GM10266 (cell line): ENCODE data around the gene IDUA.

Experiments used
- DNase-seq: peaks from one replicate; pipeline ENCODE4 v3.0.0; 2012; ENCODE audit errors: extremely low spot score
- TF ChIP-seq, protein P1 (sequence below): IDR thresholded peaks from 2 replicates; pipeline ENCODE4 v1.5.1; 2012; ENCODE audit warnings: mild to moderate bottlenecking, low read depth; ENCODE audit not compliant: control insufficient read depth, insufficient read depth; ENCODE audit errors: missing control alignments

The IDUA gene

DNA sequence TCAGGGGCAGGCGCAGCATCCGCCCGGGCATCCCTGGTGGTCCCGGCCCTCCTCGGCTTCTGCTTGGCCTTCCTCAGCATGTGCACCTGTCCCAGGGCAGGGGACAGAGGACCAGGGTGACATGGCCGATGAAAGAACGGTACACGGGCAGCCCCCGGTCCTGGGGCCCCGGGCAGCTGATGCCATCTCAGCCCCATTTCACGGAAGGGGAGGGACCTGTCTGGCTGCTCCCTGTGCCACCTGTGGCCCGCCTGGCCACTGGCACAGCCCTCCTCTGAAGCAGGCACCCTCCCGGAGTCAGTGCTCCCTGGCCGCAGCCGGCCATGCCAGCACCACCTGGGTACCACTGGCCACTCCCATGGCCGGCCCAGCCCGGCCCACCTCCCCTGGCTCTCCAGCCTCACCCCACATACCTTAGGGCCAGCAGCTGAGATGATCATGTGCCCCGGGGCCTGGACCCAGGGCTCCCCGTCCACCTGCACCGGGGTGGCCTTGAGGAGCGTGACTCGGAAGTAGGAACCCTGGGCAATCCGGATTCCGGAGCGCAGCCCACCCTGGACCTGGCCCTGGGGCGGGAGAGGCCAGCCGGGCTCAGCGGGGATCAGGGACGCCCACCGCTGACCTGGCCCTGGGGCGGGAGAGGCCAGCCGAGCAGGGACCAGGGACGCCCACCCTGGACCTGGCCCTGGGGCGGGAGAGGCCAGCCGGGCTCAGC is 26.1 kb upstream of the IDUA start:
- DNase-seq = no peak
- TF ChIP-seq, protein P1, sequence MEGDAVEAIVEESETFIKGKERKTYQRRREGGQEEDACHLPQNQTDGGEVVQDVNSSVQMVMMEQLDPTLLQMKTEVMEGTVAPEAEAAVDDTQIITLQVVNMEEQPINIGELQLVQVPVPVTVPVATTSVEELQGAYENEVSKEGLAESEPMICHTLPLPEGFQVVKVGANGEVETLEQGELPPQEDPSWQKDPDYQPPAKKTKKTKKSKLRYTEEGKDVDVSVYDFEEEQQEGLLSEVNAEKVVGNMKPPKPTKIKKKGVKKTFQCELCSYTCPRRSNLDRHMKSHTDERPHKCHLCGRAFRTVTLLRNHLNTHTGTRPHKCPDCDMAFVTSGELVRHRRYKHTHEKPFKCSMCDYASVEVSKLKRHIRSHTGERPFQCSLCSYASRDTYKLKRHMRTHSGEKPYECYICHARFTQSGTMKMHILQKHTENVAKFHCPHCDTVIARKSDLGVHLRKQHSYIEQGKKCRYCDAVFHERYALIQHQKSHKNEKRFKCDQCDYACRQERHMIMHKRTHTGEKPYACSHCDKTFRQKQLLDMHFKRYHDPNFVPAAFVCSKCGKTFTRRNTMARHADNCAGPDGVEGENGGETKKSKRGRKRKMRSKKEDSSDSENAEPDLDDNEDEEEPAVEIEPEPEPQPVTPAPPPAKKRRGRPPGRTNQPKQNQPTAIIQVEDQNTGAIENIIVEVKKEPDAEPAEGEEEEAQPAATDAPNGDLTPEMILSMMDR = no peak

DNA sequence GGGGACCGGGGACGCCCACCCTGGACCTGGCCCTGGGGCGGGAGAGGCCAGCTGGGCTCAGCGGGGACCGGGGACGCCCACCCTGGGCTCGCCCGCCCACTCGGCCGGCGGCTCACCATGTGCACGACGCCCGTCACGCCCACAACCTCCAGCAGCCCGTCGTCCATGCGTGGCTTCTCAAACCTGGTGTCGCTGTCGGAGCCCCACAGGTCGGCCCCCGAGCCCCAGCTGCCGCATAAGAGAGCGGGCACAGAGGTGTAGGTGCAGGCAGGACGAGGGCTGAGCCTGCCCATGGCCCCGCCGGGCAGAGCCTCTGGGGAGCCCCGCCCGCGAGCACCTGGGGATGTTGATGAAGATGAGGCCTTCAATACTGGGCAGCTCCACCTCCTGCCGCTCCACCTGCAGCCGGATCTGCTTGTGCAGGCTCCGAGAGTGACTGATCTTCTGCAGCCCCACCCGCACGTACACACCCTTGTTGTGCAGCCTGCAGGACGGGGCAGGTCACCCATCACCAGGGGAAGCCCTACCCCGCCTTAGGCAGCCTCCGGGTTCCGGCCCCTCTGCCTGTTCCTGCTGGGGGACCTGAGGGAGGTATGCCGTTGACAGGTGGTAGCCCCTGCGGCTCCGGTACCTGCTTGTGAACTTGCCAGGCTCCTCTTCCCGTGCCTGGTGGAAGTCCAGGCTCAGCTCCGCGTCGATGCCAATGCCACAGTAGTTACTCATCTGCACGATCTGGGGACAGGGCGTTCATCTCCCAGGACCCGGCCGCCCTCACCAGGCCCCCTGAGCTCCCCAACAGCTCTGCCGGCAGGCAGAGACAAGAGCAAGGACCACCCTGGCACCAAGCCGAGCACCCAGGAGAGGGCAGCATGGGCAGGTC is 25.3 kb upstream of the IDUA start:
- TF ChIP-seq, protein P1 = no peak
- no peak for DNase-seq

DNA sequence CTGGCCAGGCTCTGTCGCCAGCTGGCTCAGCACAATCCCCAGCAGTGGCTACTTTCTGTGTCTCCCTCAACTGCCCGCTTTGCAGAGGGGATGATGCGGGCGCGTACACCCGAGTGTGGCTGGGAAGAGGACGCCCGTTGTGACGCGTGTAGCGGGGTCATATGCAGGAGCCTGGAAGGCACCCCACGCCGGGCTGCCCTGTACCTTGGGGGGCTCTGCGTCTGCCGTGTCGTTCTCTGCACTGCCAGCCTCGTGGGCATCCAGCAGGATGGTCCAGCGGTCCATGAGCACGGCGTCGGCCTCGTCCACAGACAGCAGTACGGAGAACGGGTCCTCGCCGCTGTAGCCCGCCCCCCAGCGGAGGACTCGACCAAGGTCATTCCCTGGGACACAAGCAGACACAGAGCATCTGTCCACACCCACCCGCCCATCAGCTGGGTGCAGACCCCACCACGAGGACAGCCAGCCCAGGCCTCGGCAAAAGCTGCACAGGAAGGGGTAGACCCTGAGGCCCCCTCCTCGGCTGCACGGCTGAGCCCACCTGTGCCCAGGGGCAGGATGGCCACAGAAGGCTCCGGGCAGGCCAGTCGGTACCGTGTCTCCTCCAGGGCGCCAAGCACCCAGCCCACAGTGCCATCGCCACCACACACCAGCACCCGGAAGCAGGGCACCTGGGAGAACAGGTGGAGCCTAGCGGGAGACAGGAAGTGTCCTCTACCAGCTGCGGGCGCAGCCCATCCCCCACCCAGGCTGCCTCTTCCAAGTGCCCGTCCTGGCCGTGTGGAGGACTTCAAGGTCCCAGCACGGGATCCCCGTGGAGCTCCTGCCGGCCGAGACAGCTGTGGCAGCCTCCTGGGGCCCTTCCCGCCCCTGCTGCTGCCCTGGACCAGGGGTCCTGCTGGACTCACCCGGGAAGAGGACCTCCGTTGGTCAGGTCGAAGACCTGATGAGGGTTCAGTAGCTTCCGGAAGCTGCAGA is 24.3 kb upstream of the IDUA start:
- TF ChIP-seq, protein P1 = no peak
- DNase-seq = no peak

DNA sequence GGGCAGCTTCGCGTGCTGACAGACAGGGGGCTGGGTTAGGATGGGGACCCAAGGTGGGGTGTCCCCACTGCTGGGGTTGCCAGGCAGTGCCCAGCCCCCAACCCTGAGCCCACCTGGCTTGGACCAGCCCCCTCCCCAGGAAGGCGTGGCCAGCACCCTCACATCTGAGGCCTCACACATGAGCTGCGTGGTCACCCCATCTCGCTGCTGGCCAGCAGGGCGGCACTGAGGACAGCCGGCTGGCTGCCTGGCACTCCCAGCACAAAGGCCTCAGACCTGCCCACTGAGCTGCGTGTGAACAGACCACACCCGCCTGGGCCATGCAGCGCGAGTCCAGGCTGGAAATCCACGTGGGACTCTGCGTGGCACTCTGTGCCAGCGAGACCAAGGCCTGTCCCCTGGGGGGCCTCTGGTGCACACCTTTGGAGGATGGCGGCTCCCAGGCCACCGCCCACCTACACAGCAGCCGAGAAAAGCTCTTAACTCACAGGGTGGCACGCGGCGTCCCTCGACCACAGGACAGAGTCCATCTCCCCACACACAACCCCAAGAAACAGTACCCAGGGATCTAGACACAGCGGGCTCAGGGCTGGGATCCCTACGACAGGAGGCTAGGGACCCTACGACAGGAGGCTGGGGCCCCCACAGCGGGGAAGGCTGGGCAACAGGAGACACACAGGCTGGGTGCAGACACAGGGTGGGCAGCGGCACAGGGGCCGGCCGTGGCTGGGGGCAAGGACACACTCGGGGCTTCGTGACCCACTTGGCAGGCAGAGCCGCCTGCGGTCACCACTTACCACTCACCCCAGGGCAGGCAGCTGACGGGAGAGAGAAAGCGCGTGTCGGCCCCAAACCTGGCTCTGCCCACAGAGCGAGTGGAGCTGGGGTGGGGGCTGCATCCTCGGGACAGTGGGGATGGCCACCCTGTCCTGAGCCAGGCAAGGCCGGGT is 23.3 kb upstream of the IDUA start:
- TF ChIP-seq, protein P1 = no peak
- DNase-seq = no peak

DNA sequence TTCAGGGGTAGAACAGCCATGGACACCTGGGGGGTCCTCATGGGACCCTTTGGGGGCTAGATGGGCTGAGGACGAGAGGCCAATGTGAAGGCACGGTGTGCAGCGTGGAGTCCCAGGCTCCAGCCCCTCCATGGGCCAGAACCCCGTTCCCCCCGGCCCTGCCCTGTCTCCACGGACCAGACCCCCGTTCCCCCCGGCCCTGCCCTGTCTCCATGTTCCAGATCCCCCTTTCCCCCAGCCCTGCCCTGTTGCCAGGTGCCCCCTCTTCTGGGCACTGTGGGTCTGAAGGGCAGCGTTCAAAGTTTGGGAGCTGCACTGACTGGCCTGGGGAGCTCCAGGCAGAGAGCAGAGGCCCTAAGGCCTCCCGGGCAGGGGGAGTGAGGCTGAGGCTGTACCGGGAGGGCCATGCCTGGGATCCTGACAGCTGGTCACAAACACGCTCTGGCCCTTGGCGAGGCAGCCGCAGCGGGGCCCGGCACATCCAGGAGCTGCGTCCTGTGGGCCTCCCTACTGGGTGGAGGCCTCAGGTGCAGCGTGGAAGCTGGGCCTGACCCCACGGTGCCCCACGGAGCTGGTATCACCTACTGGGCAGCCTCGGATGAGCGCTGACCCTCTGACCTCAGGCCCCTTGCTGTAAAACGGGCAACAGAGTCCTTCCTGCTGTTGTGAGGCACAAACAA is 22.4 kb upstream of the IDUA start:
- TF ChIP-seq, protein P1 = no peak
- no peak for DNase-seq

DNA sequence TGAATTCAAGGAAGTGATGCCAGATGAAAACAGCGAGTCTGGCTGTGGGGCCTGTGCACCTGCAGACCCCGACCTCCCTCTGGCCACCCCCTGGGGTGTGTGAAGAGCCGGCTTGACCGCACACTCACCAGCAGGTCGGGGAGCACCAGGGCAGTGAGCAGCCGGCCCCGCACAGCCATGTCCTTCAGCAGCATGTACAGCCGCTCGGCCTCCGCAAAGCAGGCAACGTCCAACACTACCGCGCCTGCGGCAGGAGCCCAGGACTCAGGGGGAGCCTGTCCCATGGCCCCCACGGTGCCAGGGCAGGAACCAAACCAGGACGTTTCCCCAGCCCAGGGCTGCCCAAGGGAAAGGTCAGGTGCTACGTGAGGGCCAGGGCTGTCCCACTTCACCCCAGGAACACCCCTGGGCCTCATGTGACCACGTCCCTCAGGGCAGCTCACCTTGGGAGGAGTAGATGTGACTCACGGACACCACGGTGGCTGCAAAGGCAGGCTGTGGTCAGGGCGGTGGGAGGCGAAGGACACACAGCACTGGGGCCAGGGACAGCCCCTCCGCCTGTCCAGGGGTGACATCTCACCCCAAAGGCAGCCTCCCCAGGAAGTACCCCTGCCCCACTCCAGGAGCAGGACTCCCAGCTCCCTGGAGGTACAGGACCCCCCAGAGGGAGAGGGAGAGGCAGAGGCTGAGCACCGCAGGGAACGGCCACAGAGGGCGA is 21.6 kb upstream of the IDUA start:
- DNase-seq = no peak
- TF ChIP-seq, protein P1 = no peak
